ENCODE data around the gene HIPK2.

The HIPK2 gene

DNA sequence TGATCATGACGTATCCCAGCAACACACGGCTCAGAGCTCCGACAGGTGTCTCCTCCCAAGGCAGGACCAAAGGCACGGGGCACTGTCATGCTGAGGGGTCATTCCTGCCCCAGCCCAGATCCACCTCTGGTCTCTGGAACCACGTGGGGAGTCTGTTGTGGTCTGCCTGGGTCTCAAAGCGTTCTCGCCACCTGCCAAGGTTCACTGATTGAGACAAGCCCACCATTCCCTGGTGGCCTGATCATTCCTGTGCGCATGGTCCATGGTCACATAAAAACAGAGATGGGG lies 83.5 kb downstream of the HIPK2 start (continued):
- no peak for TF ChIP-seq PATZ1 (CRISPR knock-in tag; IDR thresholded peaks at IDR 0.05; ENCODE audit: borderline replicate concordance)
- no peak for TF ChIP-seq PPARA (CRISPR knock-in tag; IDR thresholded peaks at IDR 0.05; ENCODE audit: borderline replicate concordance)
- no peak for TF ChIP-seq CSRNP3 (CRISPR knock-in tag; IDR thresholded peaks at IDR 0.05)
- TF ChIP-seq ZC3H10 (CRISPR knock-in tag; IDR thresholded peaks at IDR 0.05): no peak
- TF ChIP-seq SNAI2 (CRISPR knock-in tag; IDR thresholded peaks at IDR 0.05): no peak

DNA sequence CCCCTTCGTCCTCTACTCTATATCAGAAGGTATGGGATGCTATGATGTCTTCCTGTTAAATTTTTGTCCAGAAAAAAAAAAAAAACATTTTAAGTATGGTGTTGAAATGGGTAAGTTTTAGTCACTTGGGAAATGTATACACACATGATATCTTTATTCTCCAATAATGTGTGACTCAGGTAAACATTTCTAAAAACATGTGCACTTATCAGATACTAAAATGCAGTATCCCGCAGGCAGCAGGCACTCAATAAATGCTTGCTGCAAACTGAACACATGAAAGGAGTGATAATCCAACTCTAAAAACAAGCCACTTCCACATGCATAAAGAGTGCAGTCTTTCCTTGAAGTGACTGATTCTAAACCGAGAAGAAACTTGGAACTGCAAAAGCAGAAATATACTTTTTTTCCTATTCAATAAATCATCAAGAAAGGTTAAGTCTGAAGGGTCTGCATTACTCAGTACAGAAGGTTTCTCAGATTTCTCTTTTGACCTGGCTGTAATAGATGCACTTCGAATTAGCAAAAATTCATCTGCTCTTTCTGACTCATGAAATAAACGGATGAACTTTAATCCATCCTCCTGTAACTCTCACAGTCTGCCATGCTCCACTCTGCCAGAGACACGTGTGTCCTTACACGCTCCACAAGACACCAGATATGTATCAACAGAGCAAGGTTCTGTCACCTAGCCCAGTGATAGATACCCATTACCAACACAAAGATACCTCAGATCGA lies 84.0 kb downstream of the HIPK2 start:
- ATAC-seq: peak; percentile 63
- TF ChIP-seq TCF4 (CRISPR knock-in tag; IDR thresholded peaks at IDR 0.05; ENCODE audit: borderline replicate concordance): no peak
- no peak for TF ChIP-seq OSR1 (CRISPR knock-in tag; IDR thresholded peaks at IDR 0.05)
- TF ChIP-seq BACH2 (CRISPR knock-in tag; IDR thresholded peaks at IDR 0.05; ENCODE audit: borderline replicate concordance): no peak
- no peak for TF ChIP-seq ZFP3 (CRISPR knock-in tag; IDR thresholded peaks at IDR 0.05)
- no peak for TF ChIP-seq TOX (CRISPR knock-in tag; IDR thresholded peaks at IDR 0.05; ENCODE audit: borderline replicate concordance)
- TF ChIP-seq ESRRG (CRISPR knock-in tag; IDR thresholded peaks at IDR 0.05): no peak
- TF ChIP-seq GLIS3 (CRISPR knock-in tag; IDR thresholded peaks at IDR 0.05): no peak

- ATAC-seq: no peak
- TF ChIP-seq, protein P1, sequence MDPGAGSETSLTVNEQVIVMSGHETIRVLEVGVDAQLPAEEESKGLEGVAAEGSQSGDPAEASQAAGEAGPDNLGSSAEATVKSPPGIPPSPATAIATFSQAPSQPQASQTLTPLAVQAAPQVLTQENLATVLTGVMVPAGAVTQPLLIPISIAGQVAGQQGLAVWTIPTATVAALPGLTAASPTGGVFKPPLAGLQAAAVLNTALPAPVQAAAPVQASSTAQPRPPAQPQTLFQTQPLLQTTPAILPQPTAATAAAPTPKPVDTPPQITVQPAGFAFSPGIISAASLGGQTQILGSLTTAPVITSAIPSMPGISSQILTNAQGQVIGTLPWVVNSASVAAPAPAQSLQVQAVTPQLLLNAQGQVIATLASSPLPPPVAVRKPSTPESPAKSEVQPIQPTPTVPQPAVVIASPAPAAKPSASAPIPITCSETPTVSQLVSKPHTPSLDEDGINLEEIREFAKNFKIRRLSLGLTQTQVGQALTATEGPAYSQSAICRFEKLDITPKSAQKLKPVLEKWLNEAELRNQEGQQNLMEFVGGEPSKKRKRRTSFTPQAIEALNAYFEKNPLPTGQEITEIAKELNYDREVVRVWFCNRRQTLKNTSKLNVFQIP (CRISPR knock-in tag; IDR thresholded peaks at IDR 0.05; ENCODE audit: borderline replicate concordance, low read depth): no peak
- TF ChIP-seq, protein P2, sequence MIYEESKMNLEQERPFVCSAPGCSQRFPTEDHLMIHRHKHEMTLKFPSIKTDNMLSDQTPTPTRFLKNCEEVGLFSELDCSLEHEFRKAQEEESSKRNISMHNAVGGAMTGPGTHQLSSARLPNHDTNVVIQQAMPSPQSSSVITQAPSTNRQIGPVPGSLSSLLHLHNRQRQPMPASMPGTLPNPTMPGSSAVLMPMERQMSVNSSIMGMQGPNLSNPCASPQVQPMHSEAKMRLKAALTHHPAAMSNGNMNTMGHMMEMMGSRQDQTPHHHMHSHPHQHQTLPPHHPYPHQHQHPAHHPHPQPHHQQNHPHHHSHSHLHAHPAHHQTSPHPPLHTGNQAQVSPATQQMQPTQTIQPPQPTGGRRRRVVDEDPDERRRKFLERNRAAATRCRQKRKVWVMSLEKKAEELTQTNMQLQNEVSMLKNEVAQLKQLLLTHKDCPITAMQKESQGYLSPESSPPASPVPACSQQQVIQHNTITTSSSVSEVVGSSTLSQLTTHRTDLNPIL (CRISPR knock-in tag; IDR thresholded peaks at IDR 0.05; ENCODE audit: low read depth): no peak
- TF ChIP-seq PPARA (CRISPR knock-in tag; IDR thresholded peaks at IDR 0.05; ENCODE audit: borderline replicate concordance) (no peak), CSDC2 (CRISPR knock-in tag; IDR thresholded peaks at IDR 0.05) (no peak)
These were observed 85.1 kb downstream of the HIPK2 start for GRCh38 chr7:139692723-139693122.

DNA sequence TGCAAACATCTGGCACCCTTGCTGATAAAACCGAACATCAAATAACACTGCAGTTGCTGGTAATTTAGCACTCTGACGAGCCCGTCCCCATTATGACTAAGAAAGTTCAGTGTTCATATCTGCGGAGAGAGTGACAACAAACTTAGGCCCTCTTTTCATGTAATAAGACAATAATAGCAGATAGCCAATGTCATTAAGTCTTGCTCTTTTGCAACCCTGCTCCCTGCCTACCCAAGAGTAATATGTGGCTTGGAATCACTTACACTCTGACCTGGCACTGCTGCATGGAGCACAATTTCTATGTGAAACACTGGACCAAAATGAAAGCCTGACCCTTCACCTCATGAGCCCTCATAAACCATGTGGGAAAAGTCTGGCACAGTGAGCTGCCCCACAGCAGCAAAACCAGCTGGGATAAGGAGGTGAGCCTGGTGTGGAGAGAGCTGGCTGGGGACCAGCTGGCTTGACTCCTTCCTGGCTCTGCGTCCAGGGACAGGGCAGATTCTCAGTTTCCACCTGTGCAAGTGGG lies 86.5 kb downstream of the HIPK2 start:
- no peak for TF ChIP-seq ZNF70 (CRISPR knock-in tag; IDR thresholded peaks at IDR 0.05)
- TF ChIP-seq ISL1 (CRISPR knock-in tag; IDR thresholded peaks at IDR 0.05): no peak
- no peak for TF ChIP-seq SNAI2 (CRISPR knock-in tag; IDR thresholded peaks at IDR 0.05)
- TF ChIP-seq ZFP30 (CRISPR knock-in tag; IDR thresholded peaks at IDR 0.05): no peak
- no peak for TF ChIP-seq PPARA (CRISPR knock-in tag; IDR thresholded peaks at IDR 0.05; ENCODE audit: borderline replicate concordance)
- TF ChIP-seq ZNF565 (CRISPR knock-in tag; conservative IDR thresholded peaks at IDR 0.05; ENCODE audit: low read depth): no peak
- TF ChIP-seq ARNTL (CRISPR knock-in tag; IDR thresholded peaks at IDR 0.05; ENCODE audit: borderline replicate concordance, low read depth): no peak
- TF ChIP-seq, protein P2 (CRISPR knock-in tag; IDR thresholded peaks at IDR 0.05; ENCODE audit: low read depth): no peak
- no peak for TF ChIP-seq CSDC2 (CRISPR knock-in tag; IDR thresholded peaks at IDR 0.05)
- peak; percentile 57 for ATAC-seq
